Stomach smooth muscle (tissue), 2 donors: ENCODE results near the gene TTC28.
"Not testable (repeated sequence)": the region's sequence is repeated elsewhere in the genome, so short reads cannot be mapped to it uniquely, and the experiment has no call there.

Experiments
- H3K27ac ChIP-seq: one replicate; pipeline ENCODE4 v1.7.0; 2013; ENCODE audit warnings: mild to moderate bottlenecking, low read length, inconsistent platforms
- H3K27me3 ChIP-seq, 2 donors: one replicate each; pipeline ENCODE4 v1.7.0; 2013; ENCODE audit warnings: low read length in 2 of 2; ENCODE audit not compliant: insufficient read depth in 2 of 2, control insufficient read depth in 1 of 2
- H3K36me3 ChIP-seq, 2 donors: one replicate each; pipeline ENCODE4 v1.7.0; 2013; ENCODE audit warnings: low read length in 2 of 2; ENCODE audit not compliant: control insufficient read depth in 2 of 2, insufficient read depth in 2 of 2
- H3K4me1 ChIP-seq: one replicate; pipeline ENCODE4 v1.7.0; 2013; ENCODE audit warnings: low read length; ENCODE audit not compliant: control insufficient read depth, insufficient read depth
- H3K4me3 ChIP-seq, 2 donors: one replicate each; pipeline ENCODE4 v1.7.0; 2013; ENCODE audit warnings: low read length in 2 of 2
- H3K9ac ChIP-seq, 2 donors: one replicate each; pipeline ENCODE4 v1.7.0; 2013; ENCODE audit warnings: low read length in 2 of 2, mild to moderate bottlenecking in 1 of 2
- H3K9me3 ChIP-seq, 2 donors: one replicate each; pipeline ENCODE4 v1.7.0; 2013; ENCODE audit warnings: low read length in 2 of 2; ENCODE audit not compliant: control insufficient read depth in 2 of 2
- donor health status: healthy.
- donor health status: Pancreatic carcinoma.

Gene TTC28

GRCh38 chr22:28394513-28395110, 285.0 kb downstream of the TTC28 start:
- Histone ChIP-seq H3K27ac (no peak overlapping the region), H3K9me3 (no peaks in the 10 kb centered on the region), H3K36me3 (no peaks in the 10 kb centered on the region), H3K9ac (no peak overlapping the region), H3K4me1 (peaks cover 7% of the 10 kb centered on the region), H3K4me3 (no peak overlapping the region), H3K27me3 (no peaks in the 10 kb centered on the region)

GRCh38 chr22:28381429-28382167, 298.0 kb downstream of the TTC28 start:
- Histone ChIP-seq H3K36me3 (no peaks in the 10 kb centered on the region), H3K27ac (no peak overlapping the region), H3K4me3 (no peak overlapping the region), H3K4me1 (no peaks in the 10 kb centered on the region), H3K27me3 (no peaks in the 10 kb centered on the region), H3K9me3 (no peaks in the 10 kb centered on the region), H3K9ac (no peak overlapping the region)

- no peak overlapping the region for H3K9ac ChIP-seq
- no peaks in the 10 kb centered on the region for H3K36me3 ChIP-seq
- H3K4me1 ChIP-seq = no peaks in the 10 kb centered on the region
Measured at GRCh38 chr22:28379951-28380350, 299.7 kb downstream of the TTC28 start.

GRCh38 chr22:28379075-28379779, 300.4 kb downstream of the TTC28 start:
- Histone ChIP-seq H3K9me3 (no peaks in the 10 kb centered on the region), H3K36me3 (no peaks in the 10 kb centered on the region), H3K4me1 (no peaks in the 10 kb centered on the region), H3K27me3 (no peaks in the 10 kb centered on the region), H3K9ac (no peak overlapping the region), H3K4me3 (no peak overlapping the region), H3K27ac (no peak overlapping the region)

More at GRCh38 chr22:28379951-28380350, 299.7 kb downstream of the TTC28 start:
- H3K27me3 ChIP-seq = no peaks in the 10 kb centered on the region
- no peaks in the 10 kb centered on the region for H3K9me3 ChIP-seq
- no peak overlapping the region for H3K4me3 ChIP-seq
- no peak overlapping the region for H3K27ac ChIP-seq

- Histone ChIP-seq H3K9ac (no peak overlapping the region), H3K27me3 (no peaks in the 10 kb centered on the region), H3K36me3 (no peaks in the 10 kb centered on the region), H3K27ac (no peak overlapping the region), H3K9me3 (no peaks in the 10 kb centered on the region), H3K4me3 (no peak overlapping the region), H3K4me1 (no peaks in the 10 kb centered on the region)
Measured at GRCh38 chr22:28375761-28376534, 303.7 kb downstream of the TTC28 start.

GRCh38 chr22:28373831-28374230, 305.8 kb downstream of the TTC28 start:
- H3K4me1 ChIP-seq = no peaks in the 10 kb centered on the region
- H3K27me3 ChIP-seq = no peaks in the 10 kb centered on the region
- H3K4me3 ChIP-seq = no peak overlapping the region
- H3K27ac ChIP-seq = no peak overlapping the region
- H3K9ac ChIP-seq = no peak overlapping the region
- H3K36me3 ChIP-seq = no peaks in the 10 kb centered on the region
- H3K9me3 ChIP-seq = peaks cover 0 to 2% of the 10 kb centered on the region in 2 donors

GRCh38 chr22:28369854-28370253, 309.8 kb downstream of the TTC28 start:
- H3K27me3 ChIP-seq = no peaks in the 10 kb centered on the region
- no peak overlapping the region for H3K9ac ChIP-seq
- no peaks in the 10 kb centered on the region for H3K36me3 ChIP-seq
- H3K4me3 ChIP-seq = no peak overlapping the region
- peaks cover 0 to 2% of the 10 kb centered on the region in 2 donors for H3K9me3 ChIP-seq
- no peaks in the 10 kb centered on the region for H3K4me1 ChIP-seq
- no peak overlapping the region for H3K27ac ChIP-seq

- H3K4me3 ChIP-seq = no peak overlapping the region
- H3K27me3 ChIP-seq = no peaks in the 10 kb centered on the region
- H3K9ac ChIP-seq = no peak overlapping the region
- no peaks in the 10 kb centered on the region for H3K4me1 ChIP-seq
- H3K36me3 ChIP-seq = no peaks in the 10 kb centered on the region
- H3K27ac ChIP-seq = no peak overlapping the region
- H3K9me3 ChIP-seq = peaks cover 0 to 2% of the 10 kb centered on the region in 2 donors
Measured at GRCh38 chr22:28366856-28367255, 312.8 kb downstream of the TTC28 start.

GRCh38 chr22:28365371-28365770, 314.3 kb downstream of the TTC28 start:
- Histone ChIP-seq H3K36me3 (no peaks in the 10 kb centered on the region), H3K4me3 (no peak overlapping the region)

GRCh38 chr22:28364105-28364504, 315.5 kb downstream of the TTC28 start:
- H3K4me3 ChIP-seq, H3K9ac ChIP-seq, H3K9me3 ChIP-seq, H3K27ac ChIP-seq, H3K36me3 ChIP-seq, H3K27me3 ChIP-seq, H3K4me1 ChIP-seq: not testable (repeated sequence)

More at GRCh38 chr22:28365371-28365770, 314.3 kb downstream of the TTC28 start:
- Histone ChIP-seq H3K9me3 (peaks cover 0 to 2% of the 10 kb centered on the region in 2 donors), H3K27ac (no peak overlapping the region), H3K9ac (no peak overlapping the region), H3K27me3 (no peaks in the 10 kb centered on the region), H3K4me1 (no peaks in the 10 kb centered on the region)
